OCI-LY1 (cell line): ENCODE data around the gene POLA1.

Source experiments
- H2AFZ ChIP-seq: fragments of 200-600 bp; sonication (generic), shearing (Covaris generic); 2 replicates; pipeline ENCODE4 v1.6.0; 2014; ENCODE audit warnings: antibody characterized with exemption, mild to moderate bottlenecking, low read length
- H3F3A ChIP-seq: fragments of 200-600 bp; sonication (generic), shearing (Covaris generic); 2 replicates; pipeline ENCODE4 v1.6.0; 2014; ENCODE audit warnings: mild to moderate bottlenecking, antibody characterized with exemption, low read length, moderate library complexity; ENCODE audit not compliant: insufficient read depth
- H3K27ac ChIP-seq: fragments of 200-600 bp; sonication (generic); 2 replicates; pipeline ENCODE4 v1.5.1; 2014; ENCODE audit warnings: low read length, mixed run types, mild to moderate bottlenecking, low read depth; ENCODE audit not compliant: poor library complexity, severe bottlenecking
- H3K27me3 ChIP-seq: fragments of 200-600 bp; sonication (generic); 2 replicates; pipeline ENCODE4 v1.6.0; 2014; ENCODE audit warnings: antibody characterized with exemption, mild to moderate bottlenecking, low read length, moderate library complexity; ENCODE audit not compliant: insufficient read depth
- H3K36me3 ChIP-seq: fragments of 200-600 bp; sonication (generic); 2 replicates; pipeline ENCODE4 v1.6.1; 2014; ENCODE audit warnings: mild to moderate bottlenecking, antibody characterized with exemption, low read length, moderate library complexity, mixed read lengths; ENCODE audit not compliant: insufficient read depth
- H3K4me1 ChIP-seq: fragments of 200-600 bp; sonication (generic); 2 replicates; pipeline ENCODE4 v1.5.1; 2014; ENCODE audit warnings: mild to moderate bottlenecking, low read length, moderate library complexity; ENCODE audit not compliant: insufficient read depth, severe bottlenecking
- H3K4me2 ChIP-seq: fragments of 200-600 bp; sonication (generic), shearing (Covaris generic); 2 replicates; pipeline ENCODE4 v1.6.1; 2014; ENCODE audit warnings: low read length
- H3K4me3 ChIP-seq: fragments of 200-600 bp; sonication (generic); 2 replicates; pipeline ENCODE4 v1.5.1; 2014; ENCODE audit warnings: low read length, low read depth, mild to moderate bottlenecking, mixed read lengths; ENCODE audit not compliant: poor library complexity, severe bottlenecking
- H3K79me2 ChIP-seq: fragments of 200-600 bp; shearing (Covaris generic); 2 replicates; pipeline ENCODE4 v1.6.1; 2016; ENCODE audit warnings: mixed run types, low read length, mixed read lengths; ENCODE audit not compliant: insufficient read depth
- H3K9ac ChIP-seq: fragments of 200-600 bp; sonication (generic), shearing (Covaris generic); 2 replicates; pipeline ENCODE4 v1.6.1; 2014; ENCODE audit warnings: mild to moderate bottlenecking, low read length, mixed read lengths
- H3K9me2 ChIP-seq: fragments of 200-600 bp; sonication (generic), shearing (Covaris generic); 2 replicates; pipeline ENCODE4 v1.6.1; 2014; ENCODE audit warnings: low read depth, mild to moderate bottlenecking, low read length, mixed read lengths
- H3K9me3 ChIP-seq: fragments of 200-600 bp; shearing (Covaris generic); 2 replicates; pipeline ENCODE4 v1.6.1; 2014; ENCODE audit warnings: low read length, mixed read lengths
- H4K20me1 ChIP-seq: fragments of 200-600 bp; sonication (generic), shearing (Covaris generic); 2 replicates; pipeline ENCODE4 v1.6.0; 2016; ENCODE audit warnings: mild to moderate bottlenecking, low read length; ENCODE audit not compliant: insufficient read depth
- CTCF ChIP-seq: fragments of 200-600 bp; sonication (generic), shearing (Covaris generic); IDR thresholded peaks from 2 replicates; pipeline ENCODE4 v1.5.1; 2017; ENCODE audit warnings: mild to moderate bottlenecking, antibody characterized with exemption, low read length, moderate library complexity, mixed read lengths
- EZH2 ChIP-seq: fragments of 200-600 bp; sonication (generic), shearing (Covaris generic); IDR thresholded peaks from 2 replicates; pipeline ENCODE4 v1.8.0; 2017; ENCODE audit warnings: borderline replicate concordance, mixed run types, mild to moderate bottlenecking, antibody characterized with exemption, low read length, moderate library complexity, mixed read lengths

Gene POLA1

GRCh38 chrX:24668111-24668510 is 25.6 kb upstream of the POLA1 start:
- TF ChIP-seq CTCF = no peak
- TF ChIP-seq EZH2 = no peak
- no peaks in the 10 kb centered on the region for H3K9me2 ChIP-seq
- H2AFZ ChIP-seq = no peak overlapping the region
- H4K20me1 ChIP-seq = no peaks in the 10 kb centered on the region
- no peaks in the 10 kb centered on the region for H3K79me2 ChIP-seq
- no peak overlapping the region for H3K4me3 ChIP-seq
- no peaks in the 10 kb centered on the region for H3F3A ChIP-seq
- no peaks in the 10 kb centered on the region for H3K4me1 ChIP-seq
- no peak overlapping the region for H3K9ac ChIP-seq
- H3K9me3 ChIP-seq = no peaks in the 10 kb centered on the region
- H3K27ac ChIP-seq = no peak overlapping the region
- no peaks in the 10 kb centered on the region for H3K27me3 ChIP-seq
- no peaks in the 10 kb centered on the region for H3K36me3 ChIP-seq
- no peak overlapping the region for H3K4me2 ChIP-seq

DNA sequence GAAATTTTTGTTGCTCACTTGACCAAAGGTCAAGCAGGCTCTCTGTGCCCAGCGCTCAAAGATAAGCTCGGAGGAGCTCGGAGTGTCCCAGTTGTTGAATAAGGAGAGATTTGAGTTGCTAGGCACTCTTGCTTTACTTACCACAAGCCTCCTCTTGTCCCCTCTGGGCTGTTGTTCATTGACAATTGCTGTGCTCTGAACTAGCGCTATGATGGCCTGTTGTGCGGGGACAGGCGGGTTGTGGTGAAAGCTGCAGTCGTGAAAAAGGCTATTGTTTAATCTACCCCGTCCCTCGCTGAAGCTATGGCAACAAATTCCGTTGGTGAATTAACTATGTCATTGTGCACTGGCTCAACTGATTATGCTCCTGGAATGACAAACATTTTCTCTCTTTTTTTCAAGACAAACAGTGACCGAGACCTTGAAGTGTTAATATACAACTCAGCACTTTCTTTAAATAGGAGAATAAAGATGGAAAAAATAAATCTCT is 21.0 kb upstream of the POLA1 start:
- no peaks in the 10 kb centered on the region for H3K9me2 ChIP-seq
- no peak overlapping the region for H3K4me3 ChIP-seq
- H3K36me3 ChIP-seq = no peaks in the 10 kb centered on the region
- no peaks in the 10 kb centered on the region for H3K79me2 ChIP-seq
- H3K27ac ChIP-seq = no peak overlapping the region
- no peaks in the 10 kb centered on the region for H3K4me1 ChIP-seq
- H3K9ac ChIP-seq = no peak overlapping the region
- no peak for TF ChIP-seq CTCF
- no peak for TF ChIP-seq EZH2
- H4K20me1 ChIP-seq = no peaks in the 10 kb centered on the region
- no peaks in the 10 kb centered on the region for H3K9me3 ChIP-seq
- no peaks in the 10 kb centered on the region for H3K27me3 ChIP-seq
- no peak overlapping the region for H3K4me2 ChIP-seq
- no peak overlapping the region for H2AFZ ChIP-seq
- no peaks in the 10 kb centered on the region for H3F3A ChIP-seq

DNA sequence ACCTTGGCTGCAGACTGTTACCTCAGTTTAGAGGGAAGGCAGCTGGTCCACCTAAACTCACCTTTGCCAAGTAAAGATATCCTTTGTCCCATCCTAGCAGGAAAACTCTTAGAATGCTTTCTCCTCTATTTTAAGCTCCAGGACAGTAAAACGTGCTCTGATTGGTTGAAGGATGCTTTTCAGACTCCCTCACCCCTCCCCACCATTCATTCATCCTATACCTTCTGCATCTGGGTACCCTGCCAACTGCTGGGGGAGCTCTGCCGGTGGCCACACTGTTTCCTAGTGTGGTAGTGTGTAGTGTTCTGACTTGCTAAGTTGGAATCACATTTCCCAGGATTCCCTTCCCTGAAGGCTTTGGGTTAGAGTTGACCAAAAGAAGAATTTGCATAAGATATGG is 20.3 kb upstream of the POLA1 start:
- no peak overlapping the region for H3K9ac ChIP-seq
- no peaks in the 10 kb centered on the region for H3K9me3 ChIP-seq

More for the DNA sequence above, 20.3 kb upstream of the POLA1 start:
- Histone ChIP-seq H3K9me2 (no peaks in the 10 kb centered on the region), H4K20me1 (no peaks in the 10 kb centered on the region), H3K4me2 (no peak overlapping the region), H3K27ac (no peak overlapping the region), H3K36me3 (no peaks in the 10 kb centered on the region), H3F3A (no peaks in the 10 kb centered on the region), H2AFZ (no peak overlapping the region), H3K4me3 (no peak overlapping the region), H3K27me3 (no peaks in the 10 kb centered on the region), H3K4me1 (no peaks in the 10 kb centered on the region), H3K79me2 (no peaks in the 10 kb centered on the region)
- no peak for TF ChIP-seq EZH2
- no peak for TF ChIP-seq CTCF
